HEK293 (cell line): ENCODE measurements around the gene GSC2.

Source experiments
- CTCF ChIA-PET: fragments of 350-600 bp; formaldehyde crosslinking; extraction: SDS; loops from one replicate; lab custom pipeline; 2021; ENCODE audit warnings: antibody characterized with exemption; lab: Yijun Ruan, JAX
- POLR2A ChIA-PET: fragments of 300-600 bp; formaldehyde crosslinking; extraction: SDS; loops from one replicate; lab custom pipeline; 2020; ENCODE audit warnings: antibody characterized with exemption, inconsistent platforms; lab: Yijun Ruan, JAX
- H3K27ac ChIP-seq: fragments of 200-500 bp; sonication (Bioruptor generic); 2 replicates; pipeline ENCODE4 v1.5.1; 2014; ENCODE audit warnings: low read depth, low read length, control low read depth, inconsistent platforms; ENCODE audit errors: extremely low read depth
- H3K36me3 ChIP-seq, 2 experiments: fragments of 200-500 bp in 1 of 2; sonication (Bioruptor generic) in 1 of 2; 1 replicate in 1 of 2; 2 replicates in 1 of 2; pipeline ENCODE4 v1.5.1; 2014 to 2017; ENCODE audit warnings: inconsistent platforms in 2 of 2, low read length in 2 of 2; ENCODE audit not compliant: control insufficient read depth in 2 of 2, insufficient read depth in 1 of 2
- H3K4me1 ChIP-seq: fragments of 200-500 bp; sonication (Bioruptor generic); 2 replicates; pipeline ENCODE4 v1.5.1; 2014; ENCODE audit warnings: mild to moderate bottlenecking, low read length, inconsistent platforms; ENCODE audit not compliant: control insufficient read depth, insufficient read depth
- H3K4me3 ChIP-seq: 2 replicates; pipeline ENCODE4 v1.5.1; 2011; ENCODE audit warnings: low read depth, mild to moderate bottlenecking, control low read depth, low read length, moderate library complexity
- H3K9me3 ChIP-seq: fragments of 200-500 bp; sonication (Bioruptor generic); 2 replicates; pipeline ENCODE4 v1.5.1; 2014; ENCODE audit warnings: low read depth, low read length, inconsistent platforms; ENCODE audit not compliant: control insufficient read depth, insufficient read depth
- GLIS2 ChIP-seq: fragments of 450-650 bp; formaldehyde crosslinking; IDR thresholded peaks from 2 replicates; pipeline ENCODE4 v1.5.1; 2016; ENCODE audit warnings: missing biosample characterization, missing genetic modification characterization
- TRIM28 ChIP-seq: IDR thresholded peaks from 2 replicates; pipeline ENCODE4 v1.6.1; 2011; ENCODE audit warnings: low read length, control low read depth, borderline replicate concordance
- ZBTB11 ChIP-seq: fragments of 450-650 bp; formaldehyde crosslinking; conservative IDR thresholded peaks from 2 replicates; pipeline ENCODE4 v1.5.1; 2016; ENCODE audit warnings: low read depth, missing biosample characterization, missing genetic modification characterization
- ZFP41 ChIP-seq: fragments of 450-650 bp; formaldehyde crosslinking; IDR thresholded peaks from 2 replicates; pipeline ENCODE4 v1.5.1; 2016; ENCODE audit warnings: missing biosample characterization, missing genetic modification characterization, borderline replicate concordance
- ZIC2 ChIP-seq: fragments of 450-650 bp; formaldehyde crosslinking; IDR thresholded peaks from 2 replicates; pipeline ENCODE4 v1.5.1; 2016; ENCODE audit warnings: missing biosample characterization, missing genetic modification characterization
- ZNF10 ChIP-seq: fragments of 450-650 bp; formaldehyde crosslinking; IDR thresholded peaks from 2 replicates; pipeline ENCODE4 v1.5.1; 2017; ENCODE audit warnings: missing biosample characterization, missing genetic modification characterization
- ZNF146 ChIP-seq: fragments of 450-650 bp; formaldehyde crosslinking; IDR thresholded peaks from 2 replicates; pipeline ENCODE4 v1.5.1; 2016; ENCODE audit warnings: missing biosample characterization, missing genetic modification characterization
- ZNF19 ChIP-seq: fragments of 450-650 bp; formaldehyde crosslinking; IDR thresholded peaks from 2 replicates; pipeline ENCODE4; 2016; ENCODE audit warnings: missing biosample characterization, missing genetic modification characterization, low read depth
- ZNF274 ChIP-seq, 2 experiments: fragments of 200-500 bp in 1 of 2; fragments of 450-650 bp in 1 of 2; sonication (Bioruptor generic) in 1 of 2; formaldehyde crosslinking in 1 of 2; IDR thresholded peaks; 2 replicates each; pipeline versions ENCODE4 v1.5.1 to v1.6.1; 2014 to 2016; ENCODE audit warnings: borderline replicate concordance in 1 of 2, inconsistent platforms in 1 of 2, low read length in 1 of 2, missing biosample characterization in 1 of 2, missing genetic modification characterization in 1 of 2
- ZNF280C ChIP-seq: fragments of 450-650 bp; formaldehyde crosslinking; IDR thresholded peaks from 2 replicates; pipeline ENCODE4 v1.5.1; 2016; ENCODE audit warnings: missing biosample characterization, missing genetic modification characterization
- ZNF433 ChIP-seq: fragments of 450-650 bp; formaldehyde crosslinking; IDR thresholded peaks from 2 replicates; pipeline ENCODE4 v1.5.1; 2016; ENCODE audit warnings: missing biosample characterization, missing genetic modification characterization, low read depth
- ZNF449 ChIP-seq: fragments of 450-650 bp; formaldehyde crosslinking; IDR thresholded peaks from 2 replicates; pipeline ENCODE4 v1.5.1; 2017; ENCODE audit warnings: missing biosample characterization, mild to moderate bottlenecking, missing genetic modification characterization, moderate library complexity
- ZNF501 ChIP-seq: fragments of 450-650 bp; formaldehyde crosslinking; IDR thresholded peaks from 2 replicates; pipeline ENCODE4 v1.5.1; 2016; ENCODE audit warnings: missing biosample characterization, missing genetic modification characterization
- ZNF513 ChIP-seq: fragments of 450-650 bp; IDR thresholded peaks from 2 replicates; pipeline ENCODE4 v1.5.1; 2018; ENCODE audit warnings: missing biosample characterization, missing genetic modification characterization
- ZNF530 ChIP-seq: fragments of 450-650 bp; formaldehyde crosslinking; IDR thresholded peaks from 2 replicates; pipeline ENCODE4 v1.5.1; 2016; ENCODE audit warnings: low read depth, missing biosample characterization, missing genetic modification characterization
- ZNF560 ChIP-seq: fragments of 450-650 bp; formaldehyde crosslinking; IDR thresholded peaks from 2 replicates; pipeline ENCODE4 v1.5.1; 2017; ENCODE audit warnings: missing biosample characterization, missing genetic modification characterization, borderline replicate concordance
- ZNF610 ChIP-seq: fragments of 450-650 bp; formaldehyde crosslinking; IDR thresholded peaks from 2 replicates; pipeline ENCODE4 v1.5.1; 2016; ENCODE audit warnings: missing biosample characterization, missing genetic modification characterization, borderline replicate concordance
- ZNF76 ChIP-seq: fragments of 450-650 bp; formaldehyde crosslinking; IDR thresholded peaks from 2 replicates; pipeline ENCODE4; 2016; ENCODE audit warnings: low read depth, missing biosample characterization, missing genetic modification characterization, borderline replicate concordance
- ZNF792 ChIP-seq: fragments of 450-650 bp; formaldehyde crosslinking; IDR thresholded peaks from 2 replicates; pipeline ENCODE4 v1.5.1; 2016; ENCODE audit warnings: missing biosample characterization, missing genetic modification characterization

The GSC2 gene

GRCh38 chr22:19133561-19133960, 16.5 kb downstream of the GSC2 start:
- Histone ChIP-seq H3K36me3 (peaks cover 4 to 76% of the 10 kb centered on the region in 2 experiments; a peak in 2 of 3 replicates), H3K4me3 (no peak overlapping the region), H3K9me3 (no peaks in the 10 kb centered on the region)
- CTCF ChIA-PET, result interaction anchor here (0.7 kb wide), 1 partner anchor 45 kb away, joined by 3 read pairs; the partner anchor contains the start of gene SLC25A1
- TF ChIP-seq ZNF280C (tag by site-specific recombination) (no peak), ZNF76 (tag by site-specific recombination) (no peak), ZNF146 (tag by site-specific recombination) (no peak), ZIC2 (tag by site-specific recombination) (no peak), ZNF792 (no peak), ZNF19 (tag by site-specific recombination) (no peak)
- TF ChIP-seq, all 188 proteins: peak for 0
- H3K4me1 ChIP-seq, result no peaks in the 10 kb centered on the region
- no peak overlapping the region for H3K27ac ChIP-seq
- POLR2A ChIA-PET, result interaction anchor here (1.1 to 4.8 kb wide), 3 partner anchors 11 to 30 kb away, joined by 7 to 26 read pairs (median 8); partner anchors contain the start of genes DGCR2 and ESS2

GRCh38 chr22:19132693-19133400, 17.2 kb downstream of the GSC2 start:
- Histone ChIP-seq H3K27ac (no peak overlapping the region), H3K9me3 (no peaks in the 10 kb centered on the region), H3K4me3 (no peak overlapping the region), H3K36me3 (peaks cover 4 to 69% of the 10 kb centered on the region in 2 experiments; a peak in 2 of 3 replicates), H3K4me1 (no peaks in the 10 kb centered on the region)
- TF ChIP-seq GLIS2, result peak; percentile 47
- TF ChIP-seq ZNF274 (IDR thresholded peaks at IDR 0.05; ENCODE audit: low read length), result no peak
- TF ChIP-seq ZNF274 (tag by site-specific recombination; IDR thresholded peaks at IDR 0.05; ENCODE audit: borderline replicate concordance), result no peak
- TF ChIP-seq ZNF513 (tag by site-specific recombination), result no peak
- TF ChIP-seq ZIC2 (tag by site-specific recombination), result peak; percentile 68
- ChIA-PET CTCF (interaction anchor here (0.7 kb wide), 1 partner anchor 46 kb away, joined by 3 read pairs; the partner anchor contains the start of gene SLC25A1), POLR2A (interaction anchor here (0.6 to 4.8 kb wide), 4 partner anchors 11 to 29 kb away, joined by 3 to 26 read pairs (median 8); partner anchors contain the start of genes DGCR2 and ESS2)

- POLR2A ChIA-PET, result interaction anchor here (1.3 to 4.8 kb wide), 2 partner anchors 10 to 12 kb away, joined by 4 to 26 read pairs; partner anchors contain the start of gene ESS2
Measured at GRCh38 chr22:19132153-19132552, 17.9 kb downstream of the GSC2 start.

More at GRCh38 chr22:19132153-19132552, 17.9 kb downstream of the GSC2 start:
- Histone ChIP-seq H3K36me3 (peaks cover 4 to 62% of the 10 kb centered on the region in 2 experiments; a peak in 2 of 3 replicates), H3K4me1 (no peaks in the 10 kb centered on the region), H3K9me3 (no peaks in the 10 kb centered on the region), H3K27ac (no peak overlapping the region), H3K4me3 (no peak overlapping the region)
- CTCF ChIA-PET, result interaction anchor here (1.5 kb wide), 1 partner anchor 12 kb away, joined by 3 read pairs; the partner anchor contains the start of gene ESS2
- TF ChIP-seq ZNF501 (tag by site-specific recombination), result no peak
- no peak for TF ChIP-seq ZFP41 (tag by site-specific recombination)
- TF ChIP-seq GLIS2, result no peak
- no peak for TF ChIP-seq ZNF433 (tag by site-specific recombination)
- no peak for TF ChIP-seq ZNF530 (tag by site-specific recombination)
- TF ChIP-seq ZNF610 (tag by site-specific recombination), result no peak
- TF ChIP-seq ZNF560 (tag by site-specific recombination), result no peak
- TF ChIP-seq ZNF10, result no peak
- no peak for TF ChIP-seq TRIM28
- no peak for TF ChIP-seq ZNF449 (tag by site-specific recombination)
- TF ChIP-seq ZBTB11 (tag by site-specific recombination), result no peak
